Stimulated activated CD4-positive, alpha-beta T cell treated with anti-CD3 and anti-CD28 coated beads, TNF-alpha, amount 100 ng/mL, for 1 hour (primary cell): ENCODE data around the gene ACER3.

Experiments
- DNase-seq, 3 donors: peaks; one replicate each; pipeline ENCODE4 v3.0.0-alpha.2; 2020; ENCODE audit warnings: low read depth in 3 of 3, low spot score in 1 of 3

Gene ACER3

DNA sequence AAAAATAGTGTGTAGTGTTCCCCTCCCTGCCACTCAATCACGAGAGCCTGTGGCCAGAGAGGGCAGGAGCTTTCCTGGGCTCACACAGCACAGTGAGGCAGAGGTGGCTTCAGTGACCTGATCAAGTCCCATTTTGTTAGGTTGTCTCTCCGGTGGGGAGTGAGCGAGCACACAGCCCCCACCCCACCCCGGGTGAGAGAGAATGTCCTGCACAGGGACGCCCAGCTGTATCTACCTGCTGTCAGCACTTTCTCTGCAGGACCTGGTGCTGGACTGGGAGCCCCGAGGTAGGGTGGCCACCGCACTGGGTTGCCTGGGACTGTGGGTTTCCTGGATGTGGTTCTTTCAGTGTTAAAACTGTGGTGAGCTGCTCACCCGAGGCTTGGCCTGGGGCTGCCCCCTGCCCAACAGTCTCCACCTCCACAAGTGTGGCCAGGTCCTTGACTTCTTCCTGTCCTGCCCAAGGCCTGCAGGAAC lies 212.2 kb downstream of the ACER3 start:
- no peak for DNase-seq

DNA sequence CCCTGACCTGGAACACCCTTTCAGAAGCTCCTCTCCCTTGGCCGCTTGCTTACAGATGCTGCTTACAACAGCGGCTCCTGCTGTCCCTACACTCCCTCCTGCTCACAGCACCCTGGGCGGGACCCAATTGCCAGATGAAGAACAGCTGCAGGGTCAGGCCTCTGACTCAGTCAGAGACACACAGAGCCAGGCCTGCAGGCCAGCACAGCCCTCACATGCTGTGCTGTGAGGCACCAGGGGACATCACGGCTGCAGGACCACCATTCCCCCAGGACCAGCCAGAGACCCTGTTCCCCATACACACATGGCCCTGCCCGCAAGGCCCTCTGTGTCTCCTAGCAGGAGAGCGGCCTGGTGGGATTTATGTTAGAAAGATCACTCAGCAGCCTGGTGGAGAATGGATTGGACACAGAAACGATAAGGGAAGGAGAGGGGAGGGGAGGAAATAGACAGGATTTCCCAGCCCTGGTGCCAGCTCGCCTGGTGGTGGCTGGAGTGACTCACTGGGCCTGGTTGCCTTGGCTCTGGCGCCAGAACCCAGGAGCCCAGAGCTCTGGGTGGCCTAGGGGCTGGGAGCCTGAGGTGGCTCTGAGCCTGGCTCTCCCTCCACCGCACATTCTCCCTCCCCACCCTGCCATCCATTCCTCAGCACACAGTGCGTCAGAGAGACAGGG lies 212.7 kb downstream of the ACER3 start:
- no peak for DNase-seq

DNA sequence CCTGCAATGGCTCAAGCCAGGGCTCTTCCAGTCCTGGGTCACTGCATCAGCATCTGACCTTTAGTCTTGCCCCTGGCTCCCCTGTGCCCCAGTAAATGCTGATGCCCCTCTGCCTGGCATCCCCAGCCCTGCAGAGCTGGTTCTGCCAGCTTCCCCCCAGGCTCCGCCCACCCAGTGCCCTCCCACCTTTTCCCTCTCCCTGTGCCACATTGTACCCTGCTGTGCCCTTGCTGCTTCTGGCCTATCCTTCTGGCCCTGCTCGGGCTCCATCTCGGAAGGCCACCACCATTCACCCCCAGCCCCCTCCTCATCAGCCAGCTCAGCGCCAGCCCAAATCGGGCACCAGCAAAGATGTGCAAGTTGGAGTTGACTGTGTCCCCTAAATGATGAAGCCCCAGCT lies 213.5 kb downstream of the ACER3 start:
- no peak for DNase-seq

DNA sequence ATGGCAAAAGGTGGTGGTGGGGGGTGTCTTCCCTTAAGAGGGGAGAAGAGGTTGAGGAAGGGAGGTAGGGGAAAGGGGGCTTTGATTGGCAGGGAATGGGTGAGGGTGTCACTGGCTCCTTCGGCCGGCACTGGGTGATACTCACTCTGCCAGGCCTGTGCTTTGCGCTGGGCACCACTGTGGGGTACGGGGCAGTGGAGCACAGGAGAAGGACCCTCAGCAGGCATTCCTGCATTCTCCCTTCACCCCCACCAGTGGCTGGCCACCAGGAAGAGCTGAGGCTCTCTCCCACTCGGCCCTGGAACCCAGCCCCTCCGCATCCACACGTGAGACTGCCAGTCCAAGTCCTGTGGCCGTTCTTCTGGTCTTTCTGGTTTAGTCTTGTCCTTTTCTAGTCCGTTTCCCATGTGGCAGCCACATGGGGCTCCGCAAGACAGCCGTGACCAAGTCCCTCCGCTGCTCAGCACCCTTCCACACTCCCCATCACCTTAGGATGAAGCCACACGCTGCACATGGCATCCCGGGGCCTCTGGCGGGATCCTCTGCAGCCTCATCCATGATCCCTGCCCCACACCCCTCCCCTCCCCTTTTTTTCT lies 214.0 kb downstream of the ACER3 start:
- no peak for DNase-seq

DNA sequence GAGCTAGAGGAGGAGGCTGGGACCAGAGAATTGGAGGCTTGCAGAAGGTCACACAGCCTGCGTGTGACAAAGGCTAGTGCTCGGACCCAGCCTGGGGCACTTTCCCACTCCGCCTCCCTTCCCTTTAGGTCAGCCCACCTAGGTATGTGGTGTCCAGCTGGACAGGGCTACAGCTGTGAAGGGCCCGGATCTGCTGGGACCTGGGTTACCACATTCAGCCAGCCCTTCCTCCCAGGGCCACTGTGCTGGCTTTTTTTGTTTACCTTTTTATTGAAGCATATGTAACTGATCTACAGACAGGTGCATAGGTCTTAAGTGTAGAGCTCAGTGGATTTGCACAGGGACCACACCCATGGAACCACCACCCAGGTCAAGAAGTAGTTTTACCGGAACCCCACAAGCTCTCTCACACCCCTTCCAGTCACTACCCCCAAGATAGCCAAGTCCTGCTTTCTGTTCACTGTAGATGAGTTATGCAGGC lies 214.7 kb downstream of the ACER3 start:
- DNase-seq: no peak
